HepG2 (cell line): Measurements from ENCODE around the gene MYL12B. TPM values are rescaled to one million over a fixed set of nuclear protein-coding genes. Genes with fewer than 3 reads are reported as not detected.

Experiments
- ATF2 ChIP-seq: sonication (generic); formaldehyde crosslinking; IDR thresholded peaks from 2 replicates; pipeline ENCODE4 v1.4.0; 2020; ENCODE audit warnings: missing genetic modification reagents
- BCL6 ChIP-seq: IDR thresholded peaks from 2 replicates; pipeline ENCODE4 v1.6.1; 2016; ENCODE audit warnings: missing genetic modification reagents, missing compliant biosample characterization
- HMGXB4 ChIP-seq, 2 experiments: sonication (generic) in 1 of 2; formaldehyde crosslinking in 1 of 2; IDR thresholded peaks; 2 replicates each; pipeline versions ENCODE4 v1.4.0 to v1.6.1; 2018 to 2020; ENCODE audit warnings: missing genetic modification reagents in 2 of 2, borderline replicate concordance in 1 of 2, low read depth in 1 of 2, mild to moderate bottlenecking in 1 of 2, missing biosample characterization in 1 of 2
- MYNN ChIP-seq: sonication (generic); formaldehyde crosslinking; IDR thresholded peaks from 2 replicates; pipeline ENCODE4 v1.4.0; 2020; ENCODE audit warnings: mild to moderate bottlenecking, low read depth, missing genetic modification reagents
- NCOR1 ChIP-seq: fragments of 200-600 bp; sonication (generic); IDR thresholded peaks from 2 replicates; pipeline ENCODE4 v1.7.0; 2017; ENCODE audit warnings: antibody characterized with exemption, low read length, borderline replicate concordance
- NONO ChIP-seq, 2 experiments: fragments of 450-650 bp in 1 of 2; sonication (generic) in 1 of 2; formaldehyde crosslinking in 1 of 2; IDR thresholded peaks in 1 of 2; conservative IDR thresholded peaks in 1 of 2; 2 replicates each; pipeline versions ENCODE4 v1.6.1 to v1.8.0; 2017 to 2022; ENCODE audit warnings: mild to moderate bottlenecking in 1 of 2, missing genetic modification reagents in 1 of 2, moderate library complexity in 1 of 2
- PRDM10 ChIP-seq: sonication (generic); formaldehyde crosslinking; IDR thresholded peaks from 2 replicates; pipeline ENCODE4 v1.4.0; 2020; ENCODE audit warnings: low read depth, missing genetic modification reagents
- STAG1 ChIP-seq: sonication (generic); formaldehyde crosslinking; IDR thresholded peaks from 2 replicates; pipeline ENCODE4 v1.4.0; 2020; ENCODE audit warnings: missing genetic modification reagents
- polyA plus RNA-seq, 8 experiments: library from polyadenylated mRNA; depleted of rRNA in 3 of 8; stranded (reverse) in 7 of 8; unstranded in 1 of 8; fragments of >200 nt; fragmentation: Illumina TruSeq in 4 of 8; extraction: Trizol in 4 of 8; gene quantifications; 2 replicates each; pipeline versions ENCODE4 v1.2.1 to v1.2.3, GENCODE V29; 2011 to 2016; ENCODE audit warnings: low read depth in 4 of 8, missing spikeins in 1 of 8, mixed read lengths in 1 of 8; ENCODE audit not compliant: insufficient read depth in 1 of 8
- total RNA-seq, 5 experiments: library from RNA; depleted of rRNA; stranded (reverse); fragments of >200 nt; fragmentation: Illumina TruSeq; extraction: Trizol; gene quantifications; 2 replicates each; pipeline ENCODE4 v1.2.3, GENCODE V29; 2016; ENCODE audit warnings: low read depth in 1 of 5
- TF ChIP-seq, protein P1 (sequence below), 2 experiments: sonication (generic) in 1 of 2; formaldehyde crosslinking in 1 of 2; IDR thresholded peaks; 2 replicates each; pipeline versions ENCODE4 v1.4.0 to v1.6.1; 2016 to 2020; ENCODE audit warnings: borderline replicate concordance in 1 of 2, low read depth in 1 of 2, mild to moderate bottlenecking in 1 of 2, missing genetic modification reagents in 1 of 2
- TF ChIP-seq, protein P2 (sequence below): IDR thresholded peaks from 2 replicates; pipeline ENCODE4 v1.6.1; 2012; ENCODE audit warnings: low read length, improper control_type of control experiment

MYL12B gene
- total and polyA plus RNA-seq, 2 of the 13 experiments (the other 11 are each of a cell fraction or from before 2014, with no cell fraction given), result 265 to 340 TPM

- TF ChIP-seq, protein P1, sequence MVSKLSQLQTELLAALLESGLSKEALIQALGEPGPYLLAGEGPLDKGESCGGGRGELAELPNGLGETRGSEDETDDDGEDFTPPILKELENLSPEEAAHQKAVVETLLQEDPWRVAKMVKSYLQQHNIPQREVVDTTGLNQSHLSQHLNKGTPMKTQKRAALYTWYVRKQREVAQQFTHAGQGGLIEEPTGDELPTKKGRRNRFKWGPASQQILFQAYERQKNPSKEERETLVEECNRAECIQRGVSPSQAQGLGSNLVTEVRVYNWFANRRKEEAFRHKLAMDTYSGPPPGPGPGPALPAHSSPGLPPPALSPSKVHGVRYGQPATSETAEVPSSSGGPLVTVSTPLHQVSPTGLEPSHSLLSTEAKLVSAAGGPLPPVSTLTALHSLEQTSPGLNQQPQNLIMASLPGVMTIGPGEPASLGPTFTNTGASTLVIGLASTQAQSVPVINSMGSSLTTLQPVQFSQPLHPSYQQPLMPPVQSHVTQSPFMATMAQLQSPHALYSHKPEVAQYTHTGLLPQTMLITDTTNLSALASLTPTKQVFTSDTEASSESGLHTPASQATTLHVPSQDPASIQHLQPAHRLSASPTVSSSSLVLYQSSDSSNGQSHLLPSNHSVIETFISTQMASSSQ (IDR thresholded peaks at IDR 0.05; ENCODE audit: low read depth), result peak; percentile 28; the same call in 1 of the 2 replicates
- TF ChIP-seq, protein P1 (CRISPR knock-in tag; IDR thresholded peaks at IDR 0.05; ENCODE audit: borderline replicate concordance), result 0 out of 2 replicates have a peak, but pooled peaks have one; percentile 41
- TF ChIP-seq ATF2 (CRISPR knock-in tag) (peak; percentile 71; the same call in 1 of the 2 replicates), NCOR1 (no peak), HMGXB4 (CRISPR knock-in tag; IDR thresholded peaks at IDR 0.05; ENCODE audit: borderline replicate concordance in 1 of 2, low read depth in 1 of 2) (peak; percentile 92 to 94), STAG1 (CRISPR knock-in tag) (peak; percentile 99), PRDM10 (CRISPR knock-in tag) (peak; percentile 72; the same call in 1 of the 2 replicates), BCL6 (CRISPR knock-in tag) (peak; percentile 73), NONO (IDR thresholded peaks at IDR 0.05) (no peak), NONO (CRISPR knock-in tag; conservative IDR thresholded peaks at IDR 0.05) (peak; percentile 75; the same call in 1 of the 2 replicates), MYNN (CRISPR knock-in tag) (no peak)
- TF ChIP-seq, protein P2, sequence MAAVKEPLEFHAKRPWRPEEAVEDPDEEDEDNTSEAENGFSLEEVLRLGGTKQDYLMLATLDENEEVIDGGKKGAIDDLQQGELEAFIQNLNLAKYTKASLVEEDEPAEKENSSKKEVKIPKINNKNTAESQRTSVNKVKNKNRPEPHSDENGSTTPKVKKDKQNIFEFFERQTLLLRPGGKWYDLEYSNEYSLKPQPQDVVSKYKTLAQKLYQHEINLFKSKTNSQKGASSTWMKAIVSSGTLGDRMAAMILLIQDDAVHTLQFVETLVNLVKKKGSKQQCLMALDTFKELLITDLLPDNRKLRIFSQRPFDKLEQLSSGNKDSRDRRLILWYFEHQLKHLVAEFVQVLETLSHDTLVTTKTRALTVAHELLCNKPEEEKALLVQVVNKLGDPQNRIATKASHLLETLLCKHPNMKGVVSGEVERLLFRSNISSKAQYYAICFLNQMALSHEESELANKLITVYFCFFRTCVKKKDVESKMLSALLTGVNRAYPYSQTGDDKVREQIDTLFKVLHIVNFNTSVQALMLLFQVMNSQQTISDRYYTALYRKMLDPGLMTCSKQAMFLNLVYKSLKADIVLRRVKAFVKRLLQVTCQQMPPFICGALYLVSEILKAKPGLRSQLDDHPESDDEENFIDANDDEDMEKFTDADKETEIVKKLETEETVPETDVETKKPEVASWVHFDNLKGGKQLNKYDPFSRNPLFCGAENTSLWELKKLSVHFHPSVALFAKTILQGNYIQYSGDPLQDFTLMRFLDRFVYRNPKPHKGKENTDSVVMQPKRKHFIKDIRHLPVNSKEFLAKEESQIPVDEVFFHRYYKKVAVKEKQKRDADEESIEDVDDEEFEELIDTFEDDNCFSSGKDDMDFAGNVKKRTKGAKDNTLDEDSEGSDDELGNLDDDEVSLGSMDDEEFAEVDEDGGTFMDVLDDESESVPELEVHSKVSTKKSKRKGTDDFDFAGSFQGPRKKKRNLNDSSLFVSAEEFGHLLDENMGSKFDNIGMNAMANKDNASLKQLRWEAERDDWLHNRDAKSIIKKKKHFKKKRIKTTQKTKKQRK, result no peak
Observed at GRCh38 chr18:3245853-3246634, 15.9 kb upstream of the MYL12B start (continued).
